ENCODE data around the gene RBM17. TPM values are rescaled to one million over a fixed set of nuclear protein-coding genes. Genes with fewer than 3 reads are reported as not detected.

The RBM17 gene
- total and polyA plus RNA-seq, 2 of the 13 experiments (the other 11 are each of a cell fraction or from before 2014, with no cell fraction given): 30.7 to 77.5 TPM

- no peak for TF ChIP-seq SP4 (CRISPR knock-in tag; IDR thresholded peaks at IDR 0.05)
- TF ChIP-seq HNF1B (CRISPR knock-in tag; IDR thresholded peaks at IDR 0.05): peak; percentile 59; the same call in 1 of the 2 replicates
- no peak for TF ChIP-seq ZNF225 (CRISPR knock-in tag; IDR thresholded peaks at IDR 0.05)
- TF ChIP-seq SIN3A (IDR thresholded peaks at IDR 0.05; ENCODE audit: borderline replicate concordance, low read depth, low read length): 0 out of 2 replicates have a peak, but pooled peaks have one; percentile 10
- no peak for TF ChIP-seq ZFP90 (CRISPR knock-in tag; IDR thresholded peaks at IDR 0.05; ENCODE audit: borderline replicate concordance)
- no peak for TF ChIP-seq TAF15 (IDR thresholded peaks at IDR 0.05; ENCODE audit: low read depth, low read length, poor library complexity, severe bottlenecking)
- TF ChIP-seq ZNF512 (CRISPR knock-in tag; IDR thresholded peaks at IDR 0.05): peak; percentile 41; the same call in 1 of the 2 replicates
- no peak for TF ChIP-seq ZFP62 (CRISPR knock-in tag; IDR thresholded peaks at IDR 0.05)
- 0 out of 2 replicates have a peak, but pooled peaks have one; percentile 15 for TF ChIP-seq RAD21 (CRISPR knock-in tag; IDR thresholded peaks at IDR 0.05)
- no peak for TF ChIP-seq ZNF567 (CRISPR knock-in tag; IDR thresholded peaks at IDR 0.05; ENCODE audit: borderline replicate concordance)
- TF ChIP-seq KAT7 (CRISPR knock-in tag; IDR thresholded peaks at IDR 0.05; ENCODE audit: borderline replicate concordance): no peak
- TF ChIP-seq ATM (IDR thresholded peaks at IDR 0.05; ENCODE audit: borderline replicate concordance): no peak
- no peak for TF ChIP-seq MYC (CRISPR knock-in tag; IDR thresholded peaks at IDR 0.05; ENCODE audit: borderline replicate concordance)
- peak; percentile 40 for TF ChIP-seq SMC3 (IDR thresholded peaks at IDR 0.05; ENCODE audit: low read length)
- TF ChIP-seq ZNF121 (CRISPR knock-in tag; IDR thresholded peaks at IDR 0.05): no peak
- no peak for TF ChIP-seq ZNF530 (CRISPR knock-in tag; IDR thresholded peaks at IDR 0.05; ENCODE audit: low read depth)
- no peak for TF ChIP-seq GLI4 (CRISPR knock-in tag; IDR thresholded peaks at IDR 0.05; ENCODE audit: borderline replicate concordance)
- TF ChIP-seq HCFC1 (IDR thresholded peaks at IDR 0.05; ENCODE audit: low read depth, low read length): no peak
- 0 out of 2 replicates have a peak, but pooled peaks have one; percentile 30 for TF ChIP-seq GATAD2A (CRISPR knock-in tag; IDR thresholded peaks at IDR 0.05)
- no peak for TF ChIP-seq FOXP1 (IDR thresholded peaks at IDR 0.05)
- peak; percentile 60; the same call in 1 of the 2 replicates for TF ChIP-seq FOXP1 (CRISPR knock-in tag; IDR thresholded peaks at IDR 0.05)
- TF ChIP-seq ZNF761 (CRISPR knock-in tag; conservative IDR thresholded peaks at IDR 0.05): no peak
- TF ChIP-seq CTCF (CRISPR knock-in tag; IDR thresholded peaks at IDR 0.05): peak; percentile 88
- TF ChIP-seq RBM39 (IDR thresholded peaks at IDR 0.05; ENCODE audit: low read depth, low read length, poor library complexity, severe bottlenecking): no peak
- peak; percentile 97 for TF ChIP-seq FOXO1 (CRISPR knock-in tag; IDR thresholded peaks at IDR 0.05)
- TF ChIP-seq FOSL2 (CRISPR knock-in tag; IDR thresholded peaks at IDR 0.05): peak; percentile 27; the same call in 1 of the 2 replicates
Observed at GRCh38 chr10:6086375-6087233, 2.2 kb upstream of the RBM17 start (continued).

Data from HepG2 (cell line).